Kidney glomerular epithelial cell (primary cell): ENCODE data around the gene MGMT.

Experiments used
- DNase-seq: peaks from one replicate; lab custom pipeline; 2025; lab: John Stamatoyannopoulos, UW

MGMT gene

GRCh38 chr10:129774736-129775401 is 307.8 kb downstream of the MGMT start:
- DNase-seq: no peak

DNA sequence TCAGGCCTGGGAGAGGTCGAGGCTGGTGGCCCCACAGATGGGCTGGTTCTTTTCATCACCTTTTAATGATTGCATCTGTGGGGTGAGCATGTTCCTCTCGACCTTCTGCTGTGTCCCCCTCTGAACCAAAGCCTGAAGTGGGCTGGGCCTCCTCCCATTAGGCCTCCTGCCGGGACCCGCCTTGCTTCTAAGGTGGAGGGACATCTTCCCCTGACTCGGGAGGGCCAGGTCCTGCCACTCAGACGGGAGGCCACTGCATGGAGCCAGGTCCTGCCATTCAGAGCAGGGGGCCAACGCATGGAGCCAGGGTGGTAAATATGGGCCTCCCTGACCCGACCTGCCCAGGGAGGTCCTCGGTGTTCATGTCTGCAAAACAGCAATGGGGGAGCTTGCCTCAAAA is 308.6 kb downstream of the MGMT start:
- DNase-seq: no peak

GRCh38 chr10:129777687-129778086 is 310.6 kb downstream of the MGMT start:
- no peak for DNase-seq

DNA sequence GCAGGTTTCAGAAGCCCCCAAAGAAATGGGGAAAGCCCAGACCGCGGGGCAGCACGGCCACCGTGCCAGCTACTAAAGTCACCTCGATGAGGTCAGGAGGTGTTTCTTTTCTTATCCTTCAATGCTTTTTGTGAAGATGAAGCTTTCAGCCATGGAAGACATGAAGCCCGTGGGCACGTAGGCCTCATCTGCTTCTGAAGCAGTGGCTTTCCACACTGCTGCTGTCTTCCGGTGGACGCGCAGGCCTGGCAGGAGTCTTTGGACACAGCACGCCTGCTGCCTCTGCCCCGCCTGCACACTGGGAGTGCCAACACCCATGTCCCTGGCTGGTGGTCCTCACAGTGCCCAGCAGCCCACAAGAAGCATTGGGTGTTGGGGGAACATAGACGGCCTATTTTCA is 311.5 kb downstream of the MGMT start:
- DNase-seq: no peak

GRCh38 chr10:129779126-129780111 is 312.4 kb downstream of the MGMT start:
- DNase-seq: no peak

- DNase-seq: no peak
Observed at GRCh38 chr10:129780198-129780597, 313.2 kb downstream of the MGMT start.

GRCh38 chr10:129780901-129781795 is 314.1 kb downstream of the MGMT start:
- DNase-seq: no peak

DNA sequence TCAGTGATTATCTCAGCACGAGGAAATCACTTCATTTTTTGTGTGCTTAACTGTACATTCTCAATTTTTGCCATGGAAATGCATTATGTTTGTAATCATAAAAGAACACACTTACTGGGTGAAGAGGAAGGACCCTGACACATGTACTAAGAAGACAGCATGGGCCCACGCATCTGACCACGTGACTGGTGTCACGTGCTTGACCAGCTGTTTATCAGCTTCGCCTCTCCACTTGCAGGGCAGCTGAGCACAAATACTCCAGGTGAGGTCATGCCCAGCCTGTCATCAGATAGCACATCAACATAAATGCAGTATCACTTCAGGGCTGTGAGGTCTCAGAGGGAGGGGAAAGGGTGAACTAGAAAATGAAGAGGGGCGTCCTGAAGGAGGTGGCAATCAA is 317.2 kb downstream of the MGMT start:
- no peak for DNase-seq

DNA sequence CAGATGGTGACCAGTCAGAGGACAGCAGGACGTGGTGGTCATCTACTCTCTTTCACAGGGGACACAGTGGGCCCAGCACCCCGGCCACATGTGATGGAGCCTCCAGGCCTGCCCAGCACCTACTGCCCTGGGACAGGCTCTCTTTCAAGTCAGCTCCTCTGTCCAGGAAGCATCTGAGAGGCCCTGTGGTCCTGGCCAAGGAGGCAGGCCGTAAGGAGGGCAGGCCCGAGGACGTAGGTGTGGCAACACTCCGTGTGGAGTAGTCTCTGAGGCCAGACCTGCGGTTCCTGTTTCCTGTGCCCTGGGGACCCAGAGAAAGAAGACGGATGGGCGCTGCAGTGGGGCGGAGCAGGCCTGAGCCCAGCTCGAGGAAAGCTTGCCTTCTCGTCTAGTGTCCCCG is 317.9 kb downstream of the MGMT start:
- DNase-seq: no peak

GRCh38 chr10:129785536-129785981 is 318.5 kb downstream of the MGMT start:
- DNase-seq: no peak

DNA sequence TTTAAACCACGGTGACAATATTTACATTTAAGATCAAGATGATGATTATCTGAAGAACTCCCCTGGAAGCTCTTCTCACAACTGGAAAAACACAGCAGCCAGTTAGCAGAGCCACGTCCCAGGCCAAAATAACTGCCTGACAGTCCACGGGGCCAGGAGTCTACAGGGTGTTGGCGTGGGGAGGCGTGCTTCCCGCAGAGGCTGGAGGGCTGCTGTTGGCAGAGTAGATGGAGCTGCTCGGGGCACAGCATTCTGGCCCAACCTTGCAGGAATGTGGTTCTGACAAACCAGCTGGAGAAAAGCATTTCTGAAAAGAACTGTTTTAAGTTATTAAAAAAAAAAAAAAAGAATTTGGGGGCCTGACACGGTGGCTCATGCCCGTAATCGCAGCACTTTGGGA is 319.2 kb downstream of the MGMT start:
- no peak for DNase-seq

DNA sequence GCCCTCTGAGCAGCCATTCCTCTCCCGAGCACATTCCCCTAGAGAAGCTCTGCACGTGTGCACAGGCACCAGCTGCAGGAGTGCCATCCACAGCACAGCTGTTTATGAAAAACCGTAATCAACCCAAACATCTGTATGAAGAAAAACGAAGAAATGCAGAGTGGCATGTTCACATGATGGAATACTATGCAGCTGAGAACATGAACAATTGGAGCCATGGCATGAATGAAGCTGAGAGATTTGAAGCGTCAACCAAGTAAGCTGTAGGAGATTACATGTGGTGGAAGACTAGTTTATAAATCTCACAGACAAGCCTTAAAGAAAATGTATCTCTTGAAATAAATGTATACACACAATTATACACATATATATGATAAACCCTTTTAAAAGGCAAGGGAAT is 320.5 kb downstream of the MGMT start:
- no peak for DNase-seq

GRCh38 chr10:129788215-129788614 is 321.2 kb downstream of the MGMT start:
- no peak for DNase-seq

DNA sequence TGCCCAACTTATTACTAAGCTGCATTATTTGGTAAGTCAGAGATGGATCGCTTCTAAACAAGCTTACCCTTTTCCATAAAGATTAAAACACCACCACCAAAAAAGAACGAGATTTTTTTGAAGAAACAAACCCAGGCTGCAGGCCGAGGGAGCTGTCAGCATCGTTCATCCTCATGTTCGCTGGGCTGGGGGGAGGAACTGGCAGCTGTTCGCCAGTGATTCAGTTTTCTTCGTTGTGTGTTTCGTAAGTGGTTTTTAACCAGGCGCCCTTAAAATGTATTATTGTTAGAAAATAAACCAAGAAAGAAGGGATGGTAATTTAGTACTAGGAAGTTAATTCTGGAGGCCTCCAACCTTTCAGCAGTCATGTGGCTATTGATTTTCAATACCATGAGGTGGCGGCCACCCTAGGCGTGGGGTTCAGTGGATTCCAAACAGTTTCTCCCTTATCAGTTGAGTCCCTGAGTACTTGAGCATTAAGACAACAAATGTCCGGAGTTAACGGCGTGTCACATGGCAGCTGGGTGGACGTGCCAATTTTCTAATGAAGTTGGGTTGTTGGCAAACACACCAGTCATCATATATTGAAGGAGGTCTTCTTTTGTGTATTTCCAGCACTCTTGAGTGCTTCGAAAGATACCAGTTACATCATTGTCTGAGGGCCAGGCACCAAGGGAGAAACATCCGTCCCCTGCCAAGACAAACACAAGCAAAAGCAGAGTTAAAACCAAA is 323.8 kb downstream of the MGMT start:
- no peak for DNase-seq

- DNase-seq: no peak
Observed at GRCh38 chr10:129792141-129792540, 325.1 kb downstream of the MGMT start.

DNA sequence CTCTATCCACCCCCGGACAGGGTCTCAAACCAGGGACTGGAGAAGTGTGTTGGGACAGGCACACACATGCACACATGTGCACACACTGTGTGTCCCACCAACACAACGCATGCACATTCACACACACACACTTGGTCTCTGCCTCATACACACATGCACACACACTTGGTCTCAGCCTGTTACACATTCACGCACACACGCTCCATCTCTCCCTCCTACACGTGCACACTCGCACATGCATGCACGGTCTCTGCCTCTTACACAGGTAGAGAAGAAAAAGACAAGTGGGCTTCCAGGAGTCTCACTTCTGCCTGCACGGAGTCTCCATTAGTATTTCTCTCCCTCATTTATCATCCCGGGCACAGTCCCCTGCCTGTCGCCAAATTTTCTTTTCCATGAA is 325.8 kb downstream of the MGMT start:
- DNase-seq: no peak

DNA sequence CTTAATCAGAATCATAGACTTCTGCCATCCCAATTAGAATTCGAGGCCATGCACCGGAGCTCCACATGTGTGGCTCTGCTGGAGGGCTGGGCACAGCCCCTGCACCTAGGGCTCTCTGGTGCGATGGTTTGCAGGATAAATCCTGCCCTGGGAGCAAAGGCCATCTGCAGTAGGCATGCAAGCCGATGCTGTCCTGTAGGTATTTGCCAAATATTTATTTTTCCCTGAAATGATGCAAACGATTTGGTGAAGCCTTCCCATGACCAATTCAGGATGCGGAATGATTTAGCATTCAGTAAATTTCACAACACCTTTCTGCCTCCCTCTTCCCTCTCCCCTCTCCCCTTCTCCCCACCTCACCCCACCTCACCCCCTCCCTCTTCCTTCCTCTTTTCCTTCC is 326.4 kb downstream of the MGMT start:
- DNase-seq: no peak

- no peak for DNase-seq
Observed at GRCh38 chr10:129793996-129794395, 327.0 kb downstream of the MGMT start.

DNA sequence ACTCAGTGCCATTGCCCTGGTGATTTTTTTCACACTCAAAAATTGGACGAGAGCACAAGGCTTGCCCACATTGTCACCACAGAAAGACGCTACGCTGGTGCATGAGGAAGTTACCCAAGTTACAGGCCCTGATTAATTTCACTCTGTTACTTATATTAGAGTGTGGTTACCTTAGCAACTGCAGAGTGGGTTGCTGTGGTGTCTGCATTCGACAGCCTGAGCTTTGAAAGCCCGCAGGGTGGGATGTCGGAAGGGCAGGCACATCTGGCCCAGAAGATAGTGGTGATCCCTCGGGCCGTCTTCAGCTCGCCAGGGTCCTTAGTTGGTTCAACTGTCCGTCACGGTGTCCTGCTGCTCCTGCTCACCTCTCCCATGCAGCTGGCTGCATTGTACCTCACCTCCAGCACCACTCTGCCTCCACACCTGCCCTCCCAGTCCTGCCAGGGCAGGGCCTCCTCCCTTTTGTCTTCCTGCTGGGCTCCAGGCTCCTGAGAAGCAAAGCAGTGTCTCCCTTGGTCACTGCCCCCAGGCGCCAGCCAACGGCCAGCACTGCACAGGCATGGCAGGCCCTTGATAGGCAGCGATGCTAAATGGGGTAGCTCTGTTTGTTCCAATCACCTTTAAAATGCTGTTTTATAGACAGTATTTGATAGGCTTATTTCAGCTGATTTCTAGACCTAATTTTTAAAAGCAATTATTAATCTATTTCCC is 329.8 kb downstream of the MGMT start:
- no peak for DNase-seq

DNA sequence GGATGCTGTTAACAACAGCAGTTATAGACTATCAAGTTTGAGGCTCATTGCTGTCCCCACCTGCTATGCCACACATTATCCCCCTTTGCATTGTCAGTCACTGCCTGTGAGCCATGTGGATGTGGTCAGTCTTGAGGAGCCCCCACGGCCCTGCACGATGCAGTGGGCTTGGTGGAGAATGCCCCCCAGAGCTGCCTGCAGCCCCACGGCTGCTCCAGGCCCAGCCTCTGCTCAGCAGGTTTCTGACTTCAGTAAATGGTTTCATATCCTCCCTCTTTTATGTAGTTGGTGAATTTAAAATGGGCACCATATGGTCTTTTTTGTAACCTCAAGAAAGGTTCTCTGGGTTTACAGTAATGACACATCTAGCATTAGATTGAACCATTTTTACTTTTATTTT is 332.9 kb downstream of the MGMT start:
- DNase-seq: no peak

DNA sequence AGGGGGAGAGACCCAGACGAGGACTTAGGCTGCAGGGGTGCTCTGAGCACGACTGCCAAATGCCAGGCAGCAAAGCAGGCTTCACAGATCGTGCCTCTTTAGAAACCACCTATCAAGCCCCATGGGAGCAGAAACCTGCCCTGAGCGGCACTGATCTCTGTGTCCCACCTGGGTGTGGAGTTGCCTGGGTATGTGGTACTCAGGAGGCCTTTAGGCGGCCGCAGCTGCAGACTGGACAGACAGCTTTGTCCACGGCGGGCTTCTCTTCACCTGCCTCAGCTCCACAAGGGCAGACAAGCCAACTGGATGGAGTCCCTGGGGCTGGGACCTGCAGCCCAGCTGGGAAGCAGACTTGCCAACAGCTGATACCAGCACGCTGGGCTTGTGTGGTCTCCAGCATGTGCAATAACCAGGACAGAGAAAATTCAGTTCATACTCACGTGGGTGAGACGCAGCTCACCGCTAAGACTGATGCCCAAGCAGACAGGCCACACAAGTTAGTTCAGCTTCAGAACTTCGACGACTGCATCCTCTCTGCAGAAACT is 333.8 kb downstream of the MGMT start:
- no peak for DNase-seq
